DND-41 (cell line): Measurements from ENCODE around the gene PAPOLG.

Experiments
- ATAC-seq: fragments of 200-7000 bp; cut with Tn5 transposase; 3 replicates; pipeline ENCODE4 v1.9.1; 2021; ENCODE audit warnings: low read depth; ENCODE audit not compliant: insufficient read depth
- DNase-seq: peaks from one replicate; pipeline ENCODE4 v3.0.0-alpha.2; 2020
- H2AFZ ChIP-seq: 2 replicates; pipeline ENCODE4 v1.6.0; 2012; ENCODE audit warnings: low read depth, low read length
- H3K27ac ChIP-seq: 2 replicates; pipeline ENCODE4 v1.5.1; 2012; ENCODE audit warnings: low read length, inconsistent platforms
- H3K27me3 ChIP-seq: fragments of 200-600 bp; sonication (generic); 2 replicates; pipeline ENCODE4 v1.6.0; 2012; ENCODE audit warnings: low read length, mild to moderate bottlenecking, inconsistent platforms; ENCODE audit not compliant: insufficient read depth, poor library complexity
- H3K36me3 ChIP-seq: 2 replicates; pipeline ENCODE4 v1.5.1; 2012; ENCODE audit warnings: low read length, inconsistent platforms; ENCODE audit not compliant: insufficient read depth
- H3K4me1 ChIP-seq: 2 replicates; pipeline ENCODE4 v1.5.1; 2012; ENCODE audit warnings: mild to moderate bottlenecking, low read length; ENCODE audit not compliant: insufficient read depth
- H3K4me2 ChIP-seq: 2 replicates; pipeline ENCODE4 v1.6.0; 2012; ENCODE audit warnings: mild to moderate bottlenecking, moderate library complexity, low read length, inconsistent platforms; ENCODE audit not compliant: insufficient read depth
- H3K4me3 ChIP-seq, 2 experiments: fragments of 200-600 bp in 1 of 2; shearing (Covaris generic) in 1 of 2; 2 replicates each; pipeline ENCODE4 v1.5.1; 2012 to 2016; ENCODE audit warnings: inconsistent platforms in 2 of 2, low read length in 2 of 2, mild to moderate bottlenecking in 2 of 2, low read depth in 1 of 2, moderate library complexity in 1 of 2
- H3K79me2 ChIP-seq: 2 replicates; pipeline ENCODE4 v1.6.0; 2012; ENCODE audit warnings: low read length, inconsistent platforms; ENCODE audit not compliant: insufficient read depth
- H3K9ac ChIP-seq: 2 replicates; pipeline ENCODE4 v1.6.0; 2012; ENCODE audit warnings: low read depth, mild to moderate bottlenecking, inconsistent platforms, low read length, moderate library complexity
- H3K9me3 ChIP-seq: 2 replicates; pipeline ENCODE4 v1.5.1; 2012; ENCODE audit warnings: low read length, moderate library complexity, mild to moderate bottlenecking, inconsistent platforms; ENCODE audit not compliant: insufficient read depth, severe bottlenecking
- H4K20me1 ChIP-seq: 2 replicates; pipeline ENCODE4 v1.6.0; 2012; ENCODE audit warnings: low read length; ENCODE audit not compliant: insufficient read depth
- CTCF ChIP-seq: IDR thresholded peaks from 2 replicates; pipeline ENCODE4 v1.5.1; 2012; ENCODE audit warnings: borderline replicate concordance, low read length, moderate library complexity, mild to moderate bottlenecking; ENCODE audit not compliant: poor library complexity, severe bottlenecking; ENCODE audit errors: extremely low read depth
- EZH2 ChIP-seq: IDR thresholded peaks from 3 replicates; pipeline ENCODE4 v1.6.1; 2012; ENCODE audit warnings: borderline replicate concordance, low read depth, mild to moderate bottlenecking, moderate library complexity, low read length, inconsistent platforms; ENCODE audit not compliant: severe bottlenecking

Gene PAPOLG

GRCh38 chr2:60838481-60838880 is 82.4 kb downstream of the PAPOLG start:
- no peak for ATAC-seq
- Histone ChIP-seq H2AFZ (no peak overlapping the region), H3K27me3 (peaks cover 5% of the 10 kb centered on the region), H3K9ac (no peak overlapping the region), H4K20me1 (no peaks in the 10 kb centered on the region), H3K4me3 (no peak overlapping the region), H3K36me3 (no peaks in the 10 kb centered on the region), H3K79me2 (no peaks in the 10 kb centered on the region), H3K27ac (no peak overlapping the region), H3K4me1 (no peaks in the 10 kb centered on the region), H3K4me2 (no peak overlapping the region), H3K9me3 (no peaks in the 10 kb centered on the region)
- TF ChIP-seq CTCF (no peak), EZH2 (no peak)
- no peak for DNase-seq

- H3K9ac ChIP-seq = no peak overlapping the region
- no peaks in the 10 kb centered on the region for H3K36me3 ChIP-seq
- no peak for DNase-seq
- no peak overlapping the region for H3K27ac ChIP-seq
- H4K20me1 ChIP-seq = no peaks in the 10 kb centered on the region
- H3K79me2 ChIP-seq = no peaks in the 10 kb centered on the region
- no peaks in the 10 kb centered on the region for H3K4me1 ChIP-seq
- no peaks in the 10 kb centered on the region for H3K9me3 ChIP-seq
- no peak overlapping the region for H2AFZ ChIP-seq
- no peak overlapping the region for H3K4me3 ChIP-seq
- TF ChIP-seq EZH2 (no peak), CTCF (no peak)
- H3K27me3 ChIP-seq = peaks cover 5% of the 10 kb centered on the region
- H3K4me2 ChIP-seq = no peak overlapping the region
- ATAC-seq = no peak
Measured at GRCh38 chr2:60839126-60839813, 83.2 kb downstream of the PAPOLG start.

GRCh38 chr2:60840880-60841279 is 84.8 kb downstream of the PAPOLG start:
- H3K27ac ChIP-seq = no peak overlapping the region
- no peaks in the 10 kb centered on the region for H3K36me3 ChIP-seq
- TF ChIP-seq EZH2 (no peak), CTCF (no peak)
- H2AFZ ChIP-seq = no peak overlapping the region
- no peaks in the 10 kb centered on the region for H3K79me2 ChIP-seq
- H3K9ac ChIP-seq = no peak overlapping the region
- DNase-seq (no peak), ATAC-seq (0 out of 3 replicates have a peak, but pooled peaks have one; percentile 24)
- H3K9me3 ChIP-seq = no peaks in the 10 kb centered on the region
- no peaks in the 10 kb centered on the region for H4K20me1 ChIP-seq
- H3K4me1 ChIP-seq = no peaks in the 10 kb centered on the region
- no peak overlapping the region for H3K4me2 ChIP-seq
- H3K27me3 ChIP-seq = no peaks in the 10 kb centered on the region
- no peak overlapping the region for H3K4me3 ChIP-seq
